Articular chondrocyte of knee joint (primary cell): Measurements from ENCODE around the gene MSTN. TPM values are rescaled to one million over a fixed set of nuclear protein-coding genes. Genes with fewer than 3 reads are reported as not detected.

Experiments used
- total RNA-seq: library from RNA; depleted of rRNA; stranded (reverse); fragments of >200 nt; gene quantifications from 2 replicates; pipeline ENCODE4 v1.2.3, GENCODE V29; 2012

The MSTN gene
- 0.13 and 0.32 TPM in 2 replicates for total RNA-seq

GRCh38 chr2:190062601-190063000 lies at the start of gene MSTN:
Gene MSTN (minus strand): TSS chr2:190062729. CDS start chr2:190062596, 133 bp downstream.

